ENCODE measurements around the gene RAB40B. TPM values are rescaled to one million over a fixed set of nuclear protein-coding genes. Genes with fewer than 3 reads are reported as not detected.

RAB40B gene
- total RNA-seq, 2 donors from 2014 or later, result 23.8 to 34.9 TPM

- TF ChIP-seq POLR2A (IDR thresholded peaks at IDR 0.05), result no peak
- TF ChIP-seq, protein P1, sequence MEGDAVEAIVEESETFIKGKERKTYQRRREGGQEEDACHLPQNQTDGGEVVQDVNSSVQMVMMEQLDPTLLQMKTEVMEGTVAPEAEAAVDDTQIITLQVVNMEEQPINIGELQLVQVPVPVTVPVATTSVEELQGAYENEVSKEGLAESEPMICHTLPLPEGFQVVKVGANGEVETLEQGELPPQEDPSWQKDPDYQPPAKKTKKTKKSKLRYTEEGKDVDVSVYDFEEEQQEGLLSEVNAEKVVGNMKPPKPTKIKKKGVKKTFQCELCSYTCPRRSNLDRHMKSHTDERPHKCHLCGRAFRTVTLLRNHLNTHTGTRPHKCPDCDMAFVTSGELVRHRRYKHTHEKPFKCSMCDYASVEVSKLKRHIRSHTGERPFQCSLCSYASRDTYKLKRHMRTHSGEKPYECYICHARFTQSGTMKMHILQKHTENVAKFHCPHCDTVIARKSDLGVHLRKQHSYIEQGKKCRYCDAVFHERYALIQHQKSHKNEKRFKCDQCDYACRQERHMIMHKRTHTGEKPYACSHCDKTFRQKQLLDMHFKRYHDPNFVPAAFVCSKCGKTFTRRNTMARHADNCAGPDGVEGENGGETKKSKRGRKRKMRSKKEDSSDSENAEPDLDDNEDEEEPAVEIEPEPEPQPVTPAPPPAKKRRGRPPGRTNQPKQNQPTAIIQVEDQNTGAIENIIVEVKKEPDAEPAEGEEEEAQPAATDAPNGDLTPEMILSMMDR (IDR thresholded peaks at IDR 0.05), result no peak
- TF ChIP-seq POLR2AphosphoS5 (IDR thresholded peaks at IDR 0.05), result no peak
- no peak overlapping the region for H3K4me3 ChIP-seq
- no peaks in the 10 kb centered on the region for H3K9me3 ChIP-seq
- H3K36me3 ChIP-seq, result no peaks in the 10 kb centered on the region
- WGBS, result 75% methylated on average over 16 of the region's 16 CpGs
- no peak for DNase-seq (ENCODE audit: low spot score)
- H3K4me1 ChIP-seq (replicated peaks), result no peaks in the 10 kb centered on the region
- H3K27ac ChIP-seq, result no peak overlapping the region
- intact Hi-C loops (cut with DNase I), result loop anchor here (5.0 kb wide), 1 partner anchor 109 kb away; no protein-coding TSS in a partner anchor
- H3K27me3 ChIP-seq (replicated peaks; ENCODE audit: insufficient read depth), result no peaks in the 10 kb centered on the region
Observed at GRCh38 chr17:82668024-82668630, 30.4 kb downstream of the RAB40B start.

DNA sequence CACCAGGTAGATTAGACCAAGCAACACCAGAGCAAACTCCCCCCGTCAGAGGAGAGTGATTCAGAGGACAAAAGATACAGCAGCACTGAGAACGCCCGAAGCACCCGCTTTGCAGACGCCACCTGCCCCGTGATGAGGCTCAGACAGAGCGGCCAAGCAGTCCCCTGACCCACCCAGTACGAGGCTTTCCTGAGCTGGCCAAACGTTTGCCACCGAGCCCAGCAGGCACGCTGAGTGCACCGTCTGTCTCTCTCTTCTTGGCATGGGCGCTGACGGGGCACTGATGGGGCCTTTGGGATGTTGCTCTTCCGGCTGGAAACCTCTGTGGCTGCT lies 30.9 kb downstream of the RAB40B start:
- TF ChIP-seq POLR2A (IDR thresholded peaks at IDR 0.05), result no peak
- no peak for TF ChIP-seq POLR2AphosphoS5 (IDR thresholded peaks at IDR 0.05)
- TF ChIP-seq, protein P1 (IDR thresholded peaks at IDR 0.05), result no peak
- Histone ChIP-seq H3K36me3 (no peaks in the 10 kb centered on the region), H3K4me1 (replicated peaks) (no peaks in the 10 kb centered on the region), H3K27me3 (replicated peaks; ENCODE audit: insufficient read depth) (no peaks in the 10 kb centered on the region), H3K4me3 (no peak overlapping the region), H3K9me3 (no peaks in the 10 kb centered on the region), H3K27ac (no peak overlapping the region)
- intact Hi-C loops (cut with DNase I), result loop anchor here (5.0 kb wide), 1 partner anchor 110 kb away; no protein-coding TSS in a partner anchor
- DNase-seq (ENCODE audit: low spot score), result no peak
- WGBS, result 88% methylated on average over 15 of the region's 15 CpGs

GRCh38 chr17:82666931-82667667 lies 31.4 kb downstream of the RAB40B start:
- H3K27me3 ChIP-seq (replicated peaks; ENCODE audit: insufficient read depth), result no peaks in the 10 kb centered on the region
- H3K9me3 ChIP-seq, result no peaks in the 10 kb centered on the region
- intact Hi-C loops (cut with DNase I), result loop anchor here (5.0 kb wide), 1 partner anchor 110 kb away; no protein-coding TSS in a partner anchor
- no peak overlapping the region for H3K27ac ChIP-seq
- 91% methylated on average over 18 of the region's 28 CpGs for WGBS
- TF ChIP-seq, protein P1 (IDR thresholded peaks at IDR 0.05), result no peak
- no peak for TF ChIP-seq POLR2AphosphoS5 (IDR thresholded peaks at IDR 0.05)
- no peak for TF ChIP-seq POLR2A (IDR thresholded peaks at IDR 0.05)
- no peaks in the 10 kb centered on the region for H3K36me3 ChIP-seq
- no peak overlapping the region for H3K4me3 ChIP-seq
- no peak for DNase-seq (ENCODE audit: low spot score)
- H3K4me1 ChIP-seq (replicated peaks), result no peaks in the 10 kb centered on the region

DNA sequence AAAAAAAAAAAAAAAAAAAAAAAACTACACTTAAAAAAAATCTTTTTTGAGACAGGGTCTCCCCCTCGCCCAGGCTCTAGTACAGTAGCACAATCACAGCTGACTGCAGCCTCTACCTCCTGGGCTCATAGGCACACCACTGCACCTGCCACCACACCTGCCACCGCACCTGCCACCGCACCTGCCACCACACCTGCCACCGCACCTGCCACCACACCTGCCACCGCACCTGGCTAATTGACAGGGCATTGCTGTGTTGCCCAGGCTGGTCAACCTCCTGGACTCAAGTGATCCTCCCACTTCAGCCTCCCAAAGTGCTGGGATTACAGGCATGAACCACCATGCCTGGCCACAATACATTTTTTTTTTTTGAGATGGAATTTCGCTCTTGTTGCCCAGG lies 32.6 kb downstream of the RAB40B start:
- no peak for DNase-seq (ENCODE audit: low spot score)
- Histone ChIP-seq H3K27ac (no peak overlapping the region), H3K36me3 (no peaks in the 10 kb centered on the region), H3K4me1 (replicated peaks) (no peaks in the 10 kb centered on the region), H3K27me3 (replicated peaks; ENCODE audit: insufficient read depth) (no peaks in the 10 kb centered on the region), H3K9me3 (no peaks in the 10 kb centered on the region), H3K4me3 (no peak overlapping the region)
- TF ChIP-seq, protein P1 (IDR thresholded peaks at IDR 0.05), result no peak
- TF ChIP-seq POLR2AphosphoS5 (IDR thresholded peaks at IDR 0.05) (no peak), POLR2A (IDR thresholded peaks at IDR 0.05) (no peak)
- WGBS, result 76% methylated on average over 6 of the region's 6 CpGs
- intact Hi-C loops (cut with DNase I), result loop anchor here (5.0 kb wide), 1 partner anchor 111 kb away; no protein-coding TSS in a partner anchor

Data from prostate gland (tissue), 2 donors.